Neural progenitor cell (in vitro differentiated cells): ENCODE results near the gene ZC3H12A. TPM values are rescaled to one million over a fixed set of nuclear protein-coding genes. Genes with fewer than 3 reads are reported as not detected.
"Not testable (repeated sequence)": the region's sequence is repeated elsewhere in the genome, so short reads cannot be mapped to it uniquely, and the experiment has no call there.

Experiments
- DNase-seq: peaks from one replicate; pipeline ENCODE4 v3.0.0-alpha.2; 2016; ENCODE audit warnings: low spot score
- H2AFZ ChIP-seq: fragments of 200-600 bp; sonication (generic); replicated peaks from 2 replicates; pipeline ENCODE4 v1.6.1; 2016; ENCODE audit warnings: antibody characterized with exemption
- H3F3A ChIP-seq: fragments of 200-600 bp; sonication (generic); 2 replicates; pipeline ENCODE4 v1.6.1; 2016; ENCODE audit warnings: antibody characterized with exemption, low read depth
- H3K27ac ChIP-seq: fragments of 200-600 bp; sonication (generic); 2 replicates; pipeline ENCODE4 v1.5.1; 2016; ENCODE audit warnings: mild to moderate bottlenecking
- H3K27me3 ChIP-seq: fragments of 200-600 bp; sonication (generic); 2 replicates; pipeline ENCODE4 v1.6.1; 2016; ENCODE audit warnings: mild to moderate bottlenecking, moderate library complexity
- H3K36me3 ChIP-seq: fragments of 200-600 bp; sonication (generic); 2 replicates; pipeline ENCODE4 v1.5.1; 2016
- H3K4me1 ChIP-seq: fragments of 200-600 bp; sonication (generic); 2 replicates; pipeline ENCODE4 v1.6.1; 2016; ENCODE audit warnings: mixed run types
- H3K4me2 ChIP-seq: fragments of 200-600 bp; sonication (generic); 2 replicates; pipeline ENCODE4 v1.6.1; 2016
- H3K4me3 ChIP-seq: fragments of 200-600 bp; sonication (generic); 2 replicates; pipeline ENCODE4 v1.5.1; 2016
- H3K79me2 ChIP-seq: fragments of 200-600 bp; sonication (generic); 2 replicates; pipeline ENCODE4 v1.6.1; 2016; ENCODE audit warnings: low read depth
- H3K9ac ChIP-seq: fragments of 200-600 bp; sonication (generic); 2 replicates; pipeline ENCODE4 v1.6.1; 2016
- H3K9me3 ChIP-seq: fragments of 200-600 bp; sonication (generic); 2 replicates; pipeline ENCODE4 v1.5.1; 2016; ENCODE audit warnings: low read depth
- H4K20me1 ChIP-seq: fragments of 200-600 bp; sonication (generic); 2 replicates; pipeline ENCODE4 v1.6.1; 2016; ENCODE audit warnings: low read depth
- H3K27ac Mint-ChIP-seq: 3 replicates; pipeline ENCODE4 v1.8.0; 2021; ENCODE audit warnings: mixed read lengths
- H3K27me3 Mint-ChIP-seq: 2 replicates; pipeline ENCODE4 v1.8.0; 2022; ENCODE audit warnings: low read depth, mild to moderate bottlenecking, inconsistent platforms, moderate library complexity, mixed read lengths; ENCODE audit not compliant: insufficient read depth
- H3K36me3 Mint-ChIP-seq: 3 replicates; pipeline ENCODE4 v1.8.0; 2021; ENCODE audit warnings: mixed read lengths
- H3K4me1 Mint-ChIP-seq: 3 replicates; pipeline ENCODE4 v1.8.0; 2021; ENCODE audit warnings: mixed read lengths
- H3K4me3 Mint-ChIP-seq: 3 replicates; pipeline ENCODE4 v1.8.0; 2021; ENCODE audit warnings: mild to moderate bottlenecking, moderate library complexity, mixed read lengths
- H3K9me3 Mint-ChIP-seq: 3 replicates; pipeline ENCODE4 v1.8.0; 2020; ENCODE audit warnings: mixed read lengths
- CTCF ChIP-seq: fragments of 200-600 bp; sonication (generic); IDR thresholded peaks from 2 replicates; pipeline ENCODE4 v1.5.1; 2017; ENCODE audit warnings: antibody characterized with exemption, mild to moderate bottlenecking
- EZH2 ChIP-seq: fragments of 200-600 bp; sonication (generic); IDR thresholded peaks from 2 replicates; pipeline ENCODE4 v1.6.1; 2017; ENCODE audit warnings: antibody characterized with exemption, mild to moderate bottlenecking, moderate library complexity
- EZH2phosphoT487 ChIP-seq: fragments of 200-600 bp; sonication (generic); IDR thresholded peaks from 2 replicates; pipeline ENCODE4 v1.6.1; 2017; ENCODE audit warnings: antibody characterized with exemption
- total RNA-seq: library from RNA; depleted of rRNA; stranded (reverse); fragments of >200 nt; gene quantifications from 2 replicates; pipeline ENCODE4 v1.2.3, GENCODE V29; 2015; ENCODE audit warnings: low replicate concordance

ZC3H12A gene
- total RNA-seq, 1 donor from 2014 or later, result 1.2 TPM

- H3K27me3 Mint-ChIP-seq, result peaks cover 6% of the 10 kb centered on the region
- Histone ChIP-seq H3K27ac (no peak overlapping the region), H3K9ac (no peak overlapping the region), H2AFZ (no peak overlapping the region), H3K9me3 (no peaks in the 10 kb centered on the region), H3K79me2 (peaks cover 16% of the 10 kb centered on the region), H3K4me2 (no peak overlapping the region), H3K4me1 (peaks cover 10% of the 10 kb centered on the region), H3K36me3 (no peaks in the 10 kb centered on the region), H4K20me1 (peaks cover 15% of the 10 kb centered on the region), H3K4me3 (no peak overlapping the region), H3K27me3 (peaks cover 15% of the 10 kb centered on the region), H3F3A (peaks cover 23% of the 10 kb centered on the region)
- no peak overlapping the region for H3K27ac Mint-ChIP-seq
- no peak overlapping the region for H3K4me3 Mint-ChIP-seq
- peaks cover 4% of the 10 kb centered on the region for H3K9me3 Mint-ChIP-seq
- DNase-seq, result no peak
- peaks cover 28% of the 10 kb centered on the region for H3K4me1 Mint-ChIP-seq
- TF ChIP-seq EZH2phosphoT487 (no peak), CTCF (no peak), EZH2 (no peak)
- peaks cover 2% of the 10 kb centered on the region for H3K36me3 Mint-ChIP-seq
Measured at GRCh38 chr1:37517569-37517968, 43.2 kb downstream of the ZC3H12A start.

- not testable (repeated sequence) for H3K79me2 ChIP-seq, H3K9ac ChIP-seq, DNase-seq, H4K20me1 ChIP-seq, H3K36me3 ChIP-seq, H3K9me3 Mint-ChIP-seq, H3K4me3 Mint-ChIP-seq, H3K4me3 ChIP-seq, H3K4me2 ChIP-seq, H3K36me3 Mint-ChIP-seq, H3K4me1 ChIP-seq, H2AFZ ChIP-seq, H3K27ac ChIP-seq, H3K9me3 ChIP-seq, H3K27ac Mint-ChIP-seq, H3K27me3 Mint-ChIP-seq
- H3F3A ChIP-seq, result peaks cover 23% of the 10 kb centered on the region
- H3K4me1 Mint-ChIP-seq, result peaks cover 26% of the 10 kb centered on the region
- peaks cover 15% of the 10 kb centered on the region for H3K27me3 ChIP-seq
Measured at GRCh38 chr1:37518241-37518640, 43.9 kb downstream of the ZC3H12A start.

- H4K20me1 ChIP-seq, H3K27me3 Mint-ChIP-seq, H3K9me3 Mint-ChIP-seq, H3K79me2 ChIP-seq, H3K9ac ChIP-seq, H3K4me1 ChIP-seq, H3K36me3 Mint-ChIP-seq, H3K4me2 ChIP-seq, H3K9me3 ChIP-seq, H3K27ac ChIP-seq, H3K4me3 ChIP-seq, H3K36me3 ChIP-seq: not testable (repeated sequence)
- H3K27me3 ChIP-seq, result peaks cover 15% of the 10 kb centered on the region
- H3F3A ChIP-seq, result peaks cover 20% of the 10 kb centered on the region
- Mint-ChIP-seq H3K4me1 (peaks cover 21% of the 10 kb centered on the region), H3K27ac (peak overlapping the region; percentile 98), H3K4me3 (peak overlapping the region; percentile 30)
- H2AFZ ChIP-seq, result peak overlapping the region; percentile 42
- peak; percentile 19 for DNase-seq
Measured at GRCh38 chr1:37518929-37519328, 44.5 kb downstream of the ZC3H12A start.

GRCh38 chr1:37519613-37520012 lies 45.2 kb downstream of the ZC3H12A start:
- Histone ChIP-seq H3K9ac (no peak overlapping the region), H3K9me3 (no peaks in the 10 kb centered on the region), H3K79me2 (no peaks in the 10 kb centered on the region), H3K27me3 (peaks cover 15% of the 10 kb centered on the region), H4K20me1 (no peaks in the 10 kb centered on the region), H3F3A (peaks cover 14% of the 10 kb centered on the region), H3K4me1 (peaks cover 6% of the 10 kb centered on the region), H2AFZ (no peak overlapping the region), H3K4me3 (no peak overlapping the region), H3K4me2 (no peak overlapping the region), H3K36me3 (no peaks in the 10 kb centered on the region), H3K27ac (no peak overlapping the region)
- Mint-ChIP-seq H3K4me3 (no peak overlapping the region), H3K36me3 (no peaks in the 10 kb centered on the region), H3K9me3 (peaks cover 4% of the 10 kb centered on the region), H3K27ac (peak overlapping the region; percentile 98), H3K4me1 (peaks cover 21% of the 10 kb centered on the region), H3K27me3 (peaks cover 6% of the 10 kb centered on the region)
- DNase-seq, result no peak
- no peak for TF ChIP-seq CTCF
- TF ChIP-seq EZH2phosphoT487, result no peak

DNA sequence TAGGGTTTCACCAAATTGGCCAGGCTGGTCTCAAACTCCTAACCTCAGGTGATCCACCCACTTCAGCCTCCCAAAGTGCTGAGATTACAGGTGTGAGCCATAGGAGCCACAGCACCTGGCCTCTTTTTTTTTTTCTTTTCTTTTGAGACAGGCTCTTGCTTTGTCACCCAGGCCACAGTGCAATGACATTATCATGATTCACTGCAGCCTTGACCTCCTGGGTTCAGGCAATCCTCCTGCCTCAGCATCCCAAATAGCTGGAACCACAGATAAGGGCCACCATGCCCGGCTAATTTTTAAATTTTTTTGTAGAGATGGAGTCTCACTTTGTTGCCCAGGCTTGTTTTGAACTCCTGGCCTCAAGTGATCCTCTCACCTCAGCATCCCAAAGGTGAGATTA lies 55.5 kb downstream of the ZC3H12A start:
- not testable (repeated sequence) for H3K9me3 ChIP-seq, H3K27me3 ChIP-seq, H3F3A ChIP-seq, H3K4me3 ChIP-seq, DNase-seq, H3K79me2 ChIP-seq, H2AFZ ChIP-seq, H3K4me1 Mint-ChIP-seq, H3K36me3 Mint-ChIP-seq, H3K27me3 Mint-ChIP-seq, H4K20me1 ChIP-seq, H3K27ac Mint-ChIP-seq, H3K9ac ChIP-seq, H3K27ac ChIP-seq, H3K9me3 Mint-ChIP-seq, H3K4me3 Mint-ChIP-seq, H3K4me1 ChIP-seq, H3K4me2 ChIP-seq, H3K36me3 ChIP-seq

DNA sequence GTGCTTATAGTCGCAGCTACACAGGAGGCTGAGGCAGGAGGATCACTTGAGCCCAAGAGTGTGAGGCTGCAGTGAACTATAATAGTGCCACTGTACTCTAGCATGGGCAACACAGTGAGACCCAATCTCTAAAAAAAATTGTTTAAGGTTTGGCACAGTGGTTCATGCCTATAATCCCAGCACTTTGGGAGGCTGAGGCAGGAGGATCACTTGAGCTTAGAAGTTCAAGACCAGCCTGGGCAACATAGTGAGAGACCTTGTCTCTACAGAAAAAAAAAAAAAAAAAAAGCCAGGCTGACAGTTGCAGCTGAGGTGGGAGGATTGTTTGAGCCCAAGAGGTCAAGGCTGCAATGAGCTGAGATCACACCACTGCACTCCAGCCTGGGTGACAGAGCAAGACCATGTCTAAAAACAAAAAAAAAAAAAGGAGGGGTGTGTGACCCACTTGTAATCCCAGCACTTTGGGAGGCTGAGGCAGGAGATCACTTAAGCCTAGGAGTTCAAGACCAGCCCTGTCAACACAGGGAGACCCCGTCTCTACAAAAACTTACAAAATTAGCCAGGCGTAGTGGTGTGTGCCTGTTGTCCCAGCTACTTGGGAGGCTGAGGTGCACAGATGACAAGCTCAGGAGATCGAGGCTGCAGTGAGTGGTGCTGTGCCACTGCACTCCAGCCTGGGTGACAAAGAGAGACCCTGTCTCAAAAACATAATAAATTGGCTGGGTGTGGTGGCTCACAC lies 58.2 kb downstream of the ZC3H12A start:
- H3K9me3 ChIP-seq, DNase-seq, H3K36me3 Mint-ChIP-seq, H3K4me3 ChIP-seq, H3K27me3 Mint-ChIP-seq, H3K79me2 ChIP-seq, H3K9me3 Mint-ChIP-seq, H3K27me3 ChIP-seq, H2AFZ ChIP-seq, H4K20me1 ChIP-seq, H3K9ac ChIP-seq, H3K27ac ChIP-seq, H3K4me1 ChIP-seq, H3F3A ChIP-seq, H3K27ac Mint-ChIP-seq, H3K4me2 ChIP-seq, H3K4me3 Mint-ChIP-seq, H3K4me1 Mint-ChIP-seq, H3K36me3 ChIP-seq: not testable (repeated sequence)
